Measurements from ENCODE around the gene STK4.

DNA sequence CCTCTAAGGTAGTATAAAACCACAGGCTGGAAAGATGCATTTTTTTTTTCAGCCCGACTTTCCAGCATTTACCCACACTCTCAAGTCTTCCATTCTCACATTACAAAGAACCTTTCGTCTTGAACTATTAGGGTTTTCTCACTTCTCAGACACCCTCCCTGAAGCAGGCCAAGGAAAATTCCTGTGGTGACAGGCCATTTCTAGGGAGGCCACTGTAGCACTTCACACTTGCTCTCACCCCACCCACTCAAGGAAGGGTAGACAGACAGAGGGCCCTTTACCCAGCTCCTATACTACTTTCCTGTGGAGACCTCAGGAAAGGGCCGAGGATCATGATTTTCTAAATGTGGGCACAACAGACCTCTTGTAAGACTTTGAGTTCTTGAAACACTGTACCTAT lies 106.9 kb downstream of the STK4 start:
- no peak for TF ChIP-seq TAF1 (IDR thresholded peaks at IDR 0.05; ENCODE audit: borderline replicate concordance, insufficient read depth, low read length)
- TF ChIP-seq REST (IDR thresholded peaks at IDR 0.05; ENCODE audit: insufficient read depth in 1 of 2, low read depth in 2 of 2, low read length in 2 of 2) = no peak
